Measurements from ENCODE around the gene C1QTNF8.
"Not testable (repeated sequence)": the region's sequence is repeated elsewhere in the genome, so short reads cannot be mapped to it uniquely, and the experiment has no call there.

The C1QTNF8 gene

GRCh38 chr16:1092685-1093283 lies 3.3 kb downstream of the C1QTNF8 start:
- DNase-seq, result not testable (repeated sequence)

- no peak for DNase-seq
Measured at GRCh38 chr16:1091992-1092552, 4.0 kb downstream of the C1QTNF8 start.

- no peak for DNase-seq
Measured at GRCh38 chr16:1090620-1091587, 5.1 kb downstream of the C1QTNF8 start.

- DNase-seq, result no peak
Measured at GRCh38 chr16:1089822-1090619, 6.0 kb downstream of the C1QTNF8 start.

GRCh38 chr16:1089439-1089821 lies 6.6 kb downstream of the C1QTNF8 start:
- no peak for DNase-seq

- no peak for DNase-seq
Measured at GRCh38 chr16:1088295-1089170, 7.5 kb downstream of the C1QTNF8 start.

- not testable (repeated sequence) for DNase-seq
Measured at GRCh38 chr16:1086443-1086842, 9.6 kb downstream of the C1QTNF8 start.

GRCh38 chr16:1084971-1085370 lies 11.1 kb downstream of the C1QTNF8 start:
- no peak for DNase-seq

- DNase-seq, result no peak
Measured at GRCh38 chr16:1082952-1083675, 12.9 kb downstream of the C1QTNF8 start.

- DNase-seq, result no peak
Measured at GRCh38 chr16:1082266-1082951, 13.6 kb downstream of the C1QTNF8 start.

- no peak for DNase-seq
Measured at GRCh38 chr16:1081734-1082265, 14.2 kb downstream of the C1QTNF8 start.

- no peak for DNase-seq
Measured at GRCh38 chr16:1080801-1081733, 15.0 kb downstream of the C1QTNF8 start.

- no peak for DNase-seq
Measured at GRCh38 chr16:1079786-1080525, 16.1 kb downstream of the C1QTNF8 start.

- no peak for DNase-seq
Measured at GRCh38 chr16:1079341-1079740, 16.7 kb downstream of the C1QTNF8 start.

GRCh38 chr16:1078579-1079021 lies 17.4 kb downstream of the C1QTNF8 start:
- DNase-seq, result peak; percentile 53

GRCh38 chr16:1077877-1078578 lies 18.0 kb downstream of the C1QTNF8 start:
- DNase-seq, result no peak

- DNase-seq, result no peak
Measured at GRCh38 chr16:1076801-1077576, 19.1 kb downstream of the C1QTNF8 start.
